ENCODE results near the gene JARID2. TPM values are rescaled to one million over a fixed set of nuclear protein-coding genes. Genes with fewer than 3 reads are reported as not detected.
A peak's percentile ranks its signal among the peaks of the same experiment; 100 is the strongest.

The JARID2 gene
- total and polyA plus RNA-seq, 2 of the 8 experiments (the other 6 are each of a cell fraction or from before 2014, with no cell fraction given) = 60.1 to 239 TPM

GRCh38 chr6:15252195-15252594 lies 6.3 kb downstream of the JARID2 start:
- no peak overlapping the region for H2BK120ac ChIP-seq (replicated peaks; ENCODE audit: low read depth, low read length)
- H3K4me3 ChIP-seq (ENCODE audit: extremely low read depth in 1 of 4, insufficient read depth in 2 of 4, low read depth in 3 of 4, low read length in 4 of 4) = peak overlapping the region in 1 of 4 experiments; percentile 10; a peak in 1 of 8 replicates
- peaks cover 11% of the 10 kb centered on the region for H3K23me2 ChIP-seq (ENCODE audit: low read depth, low read length)
- H4K8ac ChIP-seq (ENCODE audit: extremely low read depth, insufficient read depth, low read length) = no peak overlapping the region
- H2AK5ac ChIP-seq (ENCODE audit: low read depth, low read length) = no peak overlapping the region
- no peaks in the 10 kb centered on the region for H3K79me1 ChIP-seq (ENCODE audit: low read depth, low read length)
- H3K27me3 ChIP-seq (replicated peaks in 1 of 4; ENCODE audit: control insufficient read depth in 3 of 4, extremely low read depth in 1 of 4, insufficient read depth in 3 of 4, low read length in 3 of 4) = no peaks in the 10 kb centered on the region
- no peak overlapping the region for H2BK15ac ChIP-seq (ENCODE audit: low read length)
- peaks cover 92 to 94% of the 10 kb centered on the region in 2 experiments for H3K79me2 ChIP-seq (ENCODE audit: control insufficient read depth in 1 of 2, insufficient read depth in 2 of 2, low read length in 2 of 2)
- ChIA-PET POLR2A (ENCODE audit: partially characterized antibody) (interaction anchor here (0.7 to 4.0 kb wide), 3 partner anchors 13 to 737 kb away, joined by 3 to 21 read pairs (median 3); no protein-coding TSS in a partner anchor), CTCF (ENCODE audit: partially characterized antibody) (interaction anchor here (0.6 to 1.2 kb wide), 3 partner anchors 30 to 581 kb away, joined by 3 to 6 read pairs (median 3); no protein-coding TSS in a partner anchor)
- H2BK20ac ChIP-seq (ENCODE audit: low read length) = no peak overlapping the region
- DNase-seq (ENCODE audit: low read depth in 1 of 2, low spot score in 2 of 2) = no peak
- TF ChIP-seq E2F6 (IDR thresholded peaks at IDR 0.05) (no peak), HDAC2 (IDR thresholded peaks at IDR 0.05; ENCODE audit: borderline replicate concordance in 1 of 2, low read depth in 2 of 2, low read length in 2 of 2) (no peak), KDM5A (IDR thresholded peaks at IDR 0.05; ENCODE audit: low read length) (no peak), TAF7 (optimal IDR thresholded peaks at IDR 0.05; ENCODE audit: borderline replicate concordance, low read depth, low read length) (no peak), SP2 (IDR thresholded peaks at IDR 0.05; ENCODE audit: low read length) (no peak), SP1 (IDR thresholded peaks at IDR 0.05; ENCODE audit: low read depth, low read length) (no peak)
- no peak for FAIRE-seq
- H3K18ac ChIP-seq (ENCODE audit: extremely low read depth, low read length) = no peak overlapping the region
- H3K27ac ChIP-seq (ENCODE audit: low read depth, low read length) = no peak overlapping the region
- H3K36me3 ChIP-seq (ENCODE audit: control insufficient read depth in 2 of 4, insufficient read depth in 4 of 4, low read length in 3 of 4) = peaks cover 0 to 25% (median 5%) of the 10 kb centered on the region in 4 experiments; a peak in 3 of 8 replicates
- H2AFZ ChIP-seq (ENCODE audit: low read length) = no peak overlapping the region
- no peak overlapping the region for H3K23ac ChIP-seq (ENCODE audit: insufficient read length)
- H3K9me3 ChIP-seq (ENCODE audit: insufficient read depth in 2 of 2, low read depth in 1 of 2, low read length in 1 of 2) = no peaks in the 10 kb centered on the region
- no peak overlapping the region for H3K14ac ChIP-seq (ENCODE audit: insufficient read length)
- H3K4me1 ChIP-seq (replicated peaks in 1 of 4; ENCODE audit: control insufficient read depth in 3 of 4, insufficient read depth in 4 of 4, low read length in 3 of 4) = peaks cover 16 to 30% (median 20%) of the 10 kb centered on the region in 4 experiments
- WGBS, 2 experiments (ENCODE audit: extremely low coverage in 1 of 2, insufficient coverage in 1 of 2, insufficient read length in 1 of 2, insufficient replicate concordance in 2 of 2, low coverage in 1 of 2, low lambda C conversion rate in 2 of 2, missing lambda C conversion rate in 1 of 2) = 92% methylated on average over 3 of the region's 3 CpGs; no CpG with 5 or more reads in 1 of the 2 experiments
- no peak overlapping the region for H3K56ac ChIP-seq (replicated peaks; ENCODE audit: insufficient read length, low read depth, low read length)
- no peak overlapping the region for H3K9ac ChIP-seq (replicated peaks in 1 of 4; ENCODE audit: extremely low read depth in 1 of 4, low read depth in 3 of 4, low read length in 3 of 4)
- H2BK12ac ChIP-seq (ENCODE audit: low read depth, low read length) = no peak overlapping the region
- H3K4ac ChIP-seq (replicated peaks; ENCODE audit: insufficient read length, low read depth, low read length) = no peak overlapping the region
- H4K5ac ChIP-seq (ENCODE audit: insufficient read length, low read depth, low read length) = no peak overlapping the region
- H3K4me2 ChIP-seq (ENCODE audit: insufficient read depth in 1 of 2, low read depth in 2 of 2, low read length in 2 of 2) = peak overlapping the region; percentile 30 to 89; a peak in 3 of 4 replicates
- no peak overlapping the region for H2BK5ac ChIP-seq (ENCODE audit: low read depth, low read length)
- no peak overlapping the region for H4K91ac ChIP-seq (replicated peaks; ENCODE audit: insufficient read length, low read length)
- H4K20me1 ChIP-seq (replicated peaks in 1 of 2; ENCODE audit: control insufficient read depth in 1 of 2, insufficient read depth in 2 of 2, low read length in 2 of 2) = peaks cover 55 to 73% of the 10 kb centered on the region in 2 experiments
